SK-N-MC (cell line): ENCODE measurements around the gene FHIP1B.

Experiments
- EZH2 ChIP-seq: fragments of 200-600 bp; sonication (generic); IDR thresholded peaks from one replicate; pipeline ENCODE4 v1.6.1; 2017; ENCODE audit warnings: antibody characterized with exemption
- FOXP2 ChIP-seq: optimal IDR thresholded peaks from 2 replicates; pipeline ENCODE3; 2011; ENCODE audit warnings: mild to moderate bottlenecking, moderate library complexity; ENCODE audit not compliant: insufficient read depth; ENCODE audit errors: extremely low read length, control extremely low read depth
- POLR2AphosphoS5 ChIP-seq: IDR thresholded peaks from 2 replicates; pipeline ENCODE4 v1.6.1; 2012; ENCODE audit warnings: mild to moderate bottlenecking, low read depth, low read length, borderline replicate concordance

DNA sequence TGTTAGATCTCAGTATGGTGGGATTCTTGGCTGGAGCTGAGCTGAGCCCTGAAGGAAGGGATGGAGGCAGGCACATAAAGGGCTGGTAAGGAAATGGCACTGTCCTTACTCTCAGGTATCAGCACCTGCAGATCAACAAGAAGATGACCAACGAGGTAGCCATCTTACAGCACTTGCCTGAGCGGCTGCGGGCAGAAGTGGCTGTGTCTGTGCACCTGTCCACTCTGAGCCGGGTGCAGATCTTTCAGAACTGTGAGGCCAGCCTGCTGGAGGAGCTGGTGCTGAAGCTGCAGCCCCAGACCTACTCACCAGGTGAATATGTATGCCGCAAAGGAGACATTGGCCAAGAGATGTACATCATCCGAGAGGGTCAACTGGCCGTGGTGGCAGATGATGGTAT lies 6.9 kb upstream of the FHIP1B start:
- TF ChIP-seq POLR2AphosphoS5 (no peak), EZH2 (no peak), FOXP2 (no peak)
